ENCODE data around the gene PLA2G2A. TPM values are rescaled to one million over a fixed set of nuclear protein-coding genes. Genes with fewer than 3 reads are reported as not detected.
"Not testable (repeated sequence)": the region's sequence is repeated elsewhere in the genome, so short reads cannot be mapped to it uniquely, and the experiment has no call there.

PLA2G2A gene
- total RNA-seq, 1 donor from 2014 or later = 3.7 TPM

DNA sequence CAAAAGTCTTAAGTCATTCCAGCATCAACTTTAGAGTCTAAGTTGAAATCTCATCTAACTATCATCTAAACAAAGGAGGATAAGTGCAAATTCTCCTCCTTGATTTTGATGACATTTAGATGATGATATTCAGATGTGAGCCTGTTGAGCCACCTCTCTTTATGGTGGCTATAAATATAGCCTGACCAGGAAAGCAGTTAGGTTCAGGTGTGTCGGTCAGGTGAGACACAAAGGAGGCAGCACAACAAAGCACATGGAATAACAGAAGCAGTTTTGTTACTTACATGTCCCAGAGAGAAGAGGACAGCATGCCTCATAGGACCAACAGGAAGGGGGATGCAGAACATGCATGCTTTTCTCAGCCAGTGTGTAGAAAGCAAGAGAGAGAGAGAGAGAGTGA lies 30.6 kb upstream of the PLA2G2A start:
- DNase-seq (ENCODE audit: low spot score in 2 of 2, unreplicated experiment in 2 of 2) = no peak
- peaks cover 4% of the 10 kb centered on the region for H3K27me3 Mint-ChIP-seq (ENCODE audit: low read depth)
- no peaks in the 10 kb centered on the region for H3K36me3 Mint-ChIP-seq
- H3K9me3 Mint-ChIP-seq = peaks cover 21% of the 10 kb centered on the region
- H3K4me1 Mint-ChIP-seq = no peaks in the 10 kb centered on the region
- H3K27ac Mint-ChIP-seq = no peak overlapping the region
- TF ChIP-seq, protein P1, sequence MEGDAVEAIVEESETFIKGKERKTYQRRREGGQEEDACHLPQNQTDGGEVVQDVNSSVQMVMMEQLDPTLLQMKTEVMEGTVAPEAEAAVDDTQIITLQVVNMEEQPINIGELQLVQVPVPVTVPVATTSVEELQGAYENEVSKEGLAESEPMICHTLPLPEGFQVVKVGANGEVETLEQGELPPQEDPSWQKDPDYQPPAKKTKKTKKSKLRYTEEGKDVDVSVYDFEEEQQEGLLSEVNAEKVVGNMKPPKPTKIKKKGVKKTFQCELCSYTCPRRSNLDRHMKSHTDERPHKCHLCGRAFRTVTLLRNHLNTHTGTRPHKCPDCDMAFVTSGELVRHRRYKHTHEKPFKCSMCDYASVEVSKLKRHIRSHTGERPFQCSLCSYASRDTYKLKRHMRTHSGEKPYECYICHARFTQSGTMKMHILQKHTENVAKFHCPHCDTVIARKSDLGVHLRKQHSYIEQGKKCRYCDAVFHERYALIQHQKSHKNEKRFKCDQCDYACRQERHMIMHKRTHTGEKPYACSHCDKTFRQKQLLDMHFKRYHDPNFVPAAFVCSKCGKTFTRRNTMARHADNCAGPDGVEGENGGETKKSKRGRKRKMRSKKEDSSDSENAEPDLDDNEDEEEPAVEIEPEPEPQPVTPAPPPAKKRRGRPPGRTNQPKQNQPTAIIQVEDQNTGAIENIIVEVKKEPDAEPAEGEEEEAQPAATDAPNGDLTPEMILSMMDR (IDR thresholded peaks at IDR 0.05; ENCODE audit: unreplicated experiment) = no peak
- H3K4me3 Mint-ChIP-seq = no peak overlapping the region

DNA sequence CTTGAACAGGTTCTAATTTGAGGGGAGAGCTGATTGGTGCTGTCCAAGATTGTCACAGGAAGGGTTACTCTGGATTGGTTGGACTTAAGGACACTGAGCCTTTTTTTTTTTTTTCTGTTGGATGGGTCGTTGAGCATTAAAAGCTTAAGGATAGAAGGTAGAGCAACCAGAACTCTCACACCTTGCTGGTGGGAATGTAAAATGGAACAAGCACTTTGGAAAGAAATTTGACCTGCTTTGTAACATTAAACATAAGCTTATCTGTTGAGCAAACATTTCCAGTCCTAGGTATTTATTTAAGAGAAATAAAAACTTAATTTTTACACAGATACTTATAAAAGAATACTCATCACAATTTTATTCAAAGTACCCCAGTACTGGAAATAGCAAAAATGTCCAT lies 29.8 kb upstream of the PLA2G2A start:
- Mint-ChIP-seq H3K9me3 (peaks cover 20% of the 10 kb centered on the region), H3K4me3 (no peak overlapping the region), H3K27me3 (ENCODE audit: low read depth) (peaks cover 4% of the 10 kb centered on the region), H3K27ac (no peak overlapping the region), H3K36me3 (no peaks in the 10 kb centered on the region), H3K4me1 (no peaks in the 10 kb centered on the region)
- TF ChIP-seq, protein P1 (IDR thresholded peaks at IDR 0.05; ENCODE audit: unreplicated experiment) = no peak
- no peak for DNase-seq (ENCODE audit: low spot score in 2 of 2, unreplicated experiment in 2 of 2)

DNA sequence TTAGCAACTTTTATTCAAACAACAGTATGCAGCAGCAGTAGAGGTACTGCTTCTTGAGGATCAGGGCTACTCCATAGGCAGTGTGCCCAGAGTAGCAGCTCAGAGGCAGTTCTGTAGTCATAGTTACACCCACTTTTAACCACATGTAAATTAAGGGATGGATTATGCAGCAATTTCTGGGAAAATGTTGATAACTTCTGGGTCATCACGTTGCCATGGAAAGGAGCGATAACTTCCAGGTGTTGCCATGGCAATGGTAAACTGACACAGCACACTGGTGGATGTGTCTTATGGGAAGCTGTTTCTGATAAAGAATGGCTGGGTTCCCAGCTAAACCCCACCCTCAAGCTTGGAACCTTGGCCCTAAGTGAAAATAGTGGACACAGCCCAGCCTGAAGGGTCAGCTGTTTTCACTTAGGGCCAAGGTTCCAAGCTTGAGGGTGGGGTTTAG lies 29.0 kb upstream of the PLA2G2A start:
- TF ChIP-seq, protein P1 (IDR thresholded peaks at IDR 0.05; ENCODE audit: unreplicated experiment) = no peak
- no peak for DNase-seq (ENCODE audit: low spot score in 2 of 2, unreplicated experiment in 2 of 2)
- Mint-ChIP-seq H3K4me3 (no peak overlapping the region), H3K36me3 (peaks cover 1% of the 10 kb centered on the region), H3K27ac (no peak overlapping the region), H3K9me3 (peaks cover 20% of the 10 kb centered on the region), H3K27me3 (ENCODE audit: low read depth) (peaks cover 7% of the 10 kb centered on the region), H3K4me1 (no peaks in the 10 kb centered on the region)

DNA sequence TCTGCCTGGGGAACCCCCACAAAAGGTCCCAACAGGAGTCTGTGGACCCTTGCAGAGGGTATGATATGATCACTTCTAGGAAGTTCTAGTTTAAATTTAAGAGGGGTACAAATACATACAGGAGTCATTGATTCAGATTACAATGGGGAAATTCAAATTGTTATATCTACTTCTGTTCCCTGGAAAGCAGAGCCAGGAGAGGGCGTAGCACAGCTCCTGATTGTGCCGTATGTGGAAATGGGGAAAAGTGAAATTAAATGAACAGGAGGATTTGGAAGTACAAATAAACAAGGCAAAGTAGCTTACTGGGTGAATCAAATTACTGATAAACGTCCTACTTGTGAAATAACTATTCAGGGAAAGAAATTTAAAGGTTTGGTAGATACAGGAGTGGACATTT lies 19.4 kb upstream of the PLA2G2A start:
- H3K27ac Mint-ChIP-seq; H3K4me3 Mint-ChIP-seq; DNase-seq (ENCODE audit: low spot score in 2 of 2, unreplicated experiment in 2 of 2); H3K27me3 Mint-ChIP-seq (ENCODE audit: low read depth); H3K4me1 Mint-ChIP-seq; H3K36me3 Mint-ChIP-seq: not testable (repeated sequence)
- H3K9me3 Mint-ChIP-seq = peaks cover 25% of the 10 kb centered on the region

DNA sequence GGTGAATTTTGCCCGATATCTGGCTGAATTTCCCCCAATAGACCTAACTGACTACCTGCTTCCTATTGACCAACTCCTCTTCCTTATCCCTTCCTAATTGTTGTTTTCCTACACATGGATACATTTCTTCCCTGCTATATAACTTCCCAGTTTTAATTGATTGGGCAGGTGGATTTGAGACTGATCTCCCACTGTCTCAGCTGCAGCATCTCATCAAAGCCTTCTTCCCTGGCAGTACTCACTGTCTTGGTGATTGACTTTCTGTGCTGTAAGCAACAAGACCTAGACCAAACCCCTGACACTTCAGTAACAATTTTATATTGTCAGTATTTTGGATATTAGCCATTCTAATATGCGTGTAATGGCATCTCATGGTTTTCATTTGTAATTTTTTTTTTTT lies 11.3 kb upstream of the PLA2G2A start:
- Mint-ChIP-seq H3K36me3 (no peaks in the 10 kb centered on the region), H3K27ac (no peak overlapping the region), H3K4me3 (no peak overlapping the region), H3K4me1 (peaks cover 11% of the 10 kb centered on the region), H3K27me3 (ENCODE audit: low read depth) (peaks cover 3% of the 10 kb centered on the region), H3K9me3 (no peaks in the 10 kb centered on the region)
- DNase-seq (ENCODE audit: low spot score in 2 of 2, unreplicated experiment in 2 of 2) = no peak
- TF ChIP-seq, protein P1 (IDR thresholded peaks at IDR 0.05; ENCODE audit: unreplicated experiment) = no peak

DNA sequence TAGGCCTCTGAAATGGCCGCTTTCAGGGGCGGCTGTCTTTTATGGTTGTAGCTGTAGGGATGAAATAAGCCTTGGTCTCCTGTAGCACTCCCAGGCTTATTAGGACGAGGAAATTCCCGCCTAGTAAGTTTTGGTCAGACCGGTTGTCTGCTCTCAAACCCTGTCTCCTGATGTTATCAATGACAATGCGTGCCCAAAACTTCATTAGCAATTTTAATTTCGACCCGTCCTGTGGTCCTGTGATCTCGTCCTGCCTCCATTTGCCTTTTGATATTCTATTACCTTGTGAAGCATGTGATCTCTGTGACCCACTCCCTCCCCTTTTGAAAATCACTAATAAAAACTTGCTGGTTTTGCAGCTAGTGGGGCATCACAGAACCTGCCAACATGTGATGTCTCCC lies 10.8 kb upstream of the PLA2G2A start:
- H3K9me3 Mint-ChIP-seq; H3K4me3 Mint-ChIP-seq; H3K36me3 Mint-ChIP-seq; H3K27me3 Mint-ChIP-seq (ENCODE audit: low read depth); H3K27ac Mint-ChIP-seq; DNase-seq (ENCODE audit: low spot score in 2 of 2, unreplicated experiment in 2 of 2): not testable (repeated sequence)
- peaks cover 11% of the 10 kb centered on the region for H3K4me1 Mint-ChIP-seq

All from mesothelial cell of epicardium (in vitro differentiated cells).